GM13976 (cell line): ENCODE results near the gene CTCF.

Source experiments
- DNase-seq: peaks from one replicate; pipeline ENCODE4 v3.0.0; 2012; ENCODE audit warnings: low spot score
- in situ Hi-C: fragments of 300-500 bp; cut with MboI; formaldehyde crosslinking; loops from one replicate; pipeline ENCODE4 v1.12.0; 2022; ENCODE audit warnings: low sequenced_read_pairs, mixed read lengths, inconsistent platforms; ENCODE audit not compliant: unreplicated experiment
- TF ChIP-seq, protein P1 (sequence below): IDR thresholded peaks from 2 replicates; pipeline ENCODE4 v1.5.1; 2012; ENCODE audit warnings: borderline replicate concordance, mild to moderate bottlenecking; ENCODE audit not compliant: insufficient read depth; ENCODE audit errors: extremely low read depth, missing control alignments, control extremely low read depth

CTCF gene

DNA sequence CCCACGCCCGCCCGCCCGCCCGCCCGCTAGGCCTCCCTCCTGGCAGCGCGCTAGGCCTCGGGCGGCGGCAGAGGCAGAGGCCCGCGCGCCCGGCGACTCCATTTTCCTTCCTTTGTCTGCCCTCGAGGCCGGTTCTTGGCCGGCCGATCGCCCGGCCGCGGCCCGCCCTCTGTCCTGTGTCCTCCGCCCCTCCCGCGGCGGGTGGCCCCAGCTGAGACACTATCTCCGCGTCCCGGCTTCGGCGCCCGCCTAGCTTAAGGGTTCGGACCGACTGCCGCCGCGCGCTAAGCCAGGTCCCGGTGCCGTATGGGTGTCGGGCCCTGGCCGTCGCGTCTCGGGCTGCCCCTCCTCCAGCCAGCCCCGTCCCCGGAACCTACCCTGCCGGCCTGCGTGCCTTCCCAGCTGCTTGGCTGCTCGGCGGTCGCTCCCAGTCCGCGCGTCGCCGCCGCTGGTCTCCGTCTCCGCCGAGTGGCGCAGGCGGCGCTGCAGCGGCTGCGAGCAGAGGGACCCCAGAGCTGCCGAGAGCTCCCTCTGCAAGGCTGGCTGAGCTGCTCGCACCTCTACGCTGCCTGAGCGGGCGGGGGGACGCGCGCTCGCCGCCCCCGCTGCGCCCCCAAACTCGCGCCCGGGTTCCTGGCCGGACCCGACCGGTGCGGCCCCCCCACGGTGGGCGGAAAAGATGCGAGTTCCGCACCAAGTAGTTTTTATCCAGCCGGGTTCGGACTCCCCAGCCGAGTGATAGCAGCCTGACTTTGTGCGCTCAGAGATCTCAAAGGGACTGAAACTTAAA, 787 bp downstream of the CTCF start:
- peak; percentile 58 for DNase-seq
- in situ Hi-C loops, result no loop called here
- TF ChIP-seq, protein P1, sequence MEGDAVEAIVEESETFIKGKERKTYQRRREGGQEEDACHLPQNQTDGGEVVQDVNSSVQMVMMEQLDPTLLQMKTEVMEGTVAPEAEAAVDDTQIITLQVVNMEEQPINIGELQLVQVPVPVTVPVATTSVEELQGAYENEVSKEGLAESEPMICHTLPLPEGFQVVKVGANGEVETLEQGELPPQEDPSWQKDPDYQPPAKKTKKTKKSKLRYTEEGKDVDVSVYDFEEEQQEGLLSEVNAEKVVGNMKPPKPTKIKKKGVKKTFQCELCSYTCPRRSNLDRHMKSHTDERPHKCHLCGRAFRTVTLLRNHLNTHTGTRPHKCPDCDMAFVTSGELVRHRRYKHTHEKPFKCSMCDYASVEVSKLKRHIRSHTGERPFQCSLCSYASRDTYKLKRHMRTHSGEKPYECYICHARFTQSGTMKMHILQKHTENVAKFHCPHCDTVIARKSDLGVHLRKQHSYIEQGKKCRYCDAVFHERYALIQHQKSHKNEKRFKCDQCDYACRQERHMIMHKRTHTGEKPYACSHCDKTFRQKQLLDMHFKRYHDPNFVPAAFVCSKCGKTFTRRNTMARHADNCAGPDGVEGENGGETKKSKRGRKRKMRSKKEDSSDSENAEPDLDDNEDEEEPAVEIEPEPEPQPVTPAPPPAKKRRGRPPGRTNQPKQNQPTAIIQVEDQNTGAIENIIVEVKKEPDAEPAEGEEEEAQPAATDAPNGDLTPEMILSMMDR, result peak; percentile 27

DNA sequence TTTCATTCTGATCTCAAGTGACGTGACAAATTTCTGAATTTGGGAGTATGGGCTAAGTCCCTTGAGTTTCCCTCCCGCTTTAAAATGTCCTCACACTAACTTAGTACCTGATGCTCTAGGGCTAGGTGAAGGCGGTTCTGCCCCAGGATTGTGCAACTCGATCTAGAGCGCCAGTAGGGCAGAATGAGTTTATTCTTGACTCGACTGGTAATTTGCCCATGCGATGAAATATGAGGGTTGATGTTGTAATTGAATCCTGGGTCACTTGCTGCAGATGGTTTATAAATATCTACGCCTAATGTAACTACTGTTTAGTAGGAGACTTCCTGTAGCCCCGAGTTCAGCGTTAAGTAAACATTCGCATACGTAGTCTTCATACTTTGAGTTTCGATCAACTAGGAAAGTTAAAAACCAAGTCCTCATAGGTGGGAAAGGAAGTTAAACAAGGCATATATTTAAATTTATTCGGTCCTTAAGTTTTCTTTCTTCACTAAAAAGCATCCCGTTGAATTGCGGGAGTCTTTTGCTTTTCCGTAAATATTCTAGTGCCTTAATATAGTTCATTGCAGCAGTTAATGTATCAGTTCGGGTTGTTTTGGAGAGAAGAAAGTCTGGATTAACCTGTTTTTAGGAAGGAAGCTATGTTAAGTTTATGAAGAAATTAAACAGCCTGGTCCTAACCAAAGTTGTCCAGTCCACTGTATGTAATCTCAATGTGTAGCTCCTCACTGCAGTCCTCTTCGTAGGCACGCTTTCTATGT, 1.6 kb downstream of the CTCF start:
- TF ChIP-seq, protein P1, result no peak
- no peak for DNase-seq
- in situ Hi-C loops, result no loop called here

DNA sequence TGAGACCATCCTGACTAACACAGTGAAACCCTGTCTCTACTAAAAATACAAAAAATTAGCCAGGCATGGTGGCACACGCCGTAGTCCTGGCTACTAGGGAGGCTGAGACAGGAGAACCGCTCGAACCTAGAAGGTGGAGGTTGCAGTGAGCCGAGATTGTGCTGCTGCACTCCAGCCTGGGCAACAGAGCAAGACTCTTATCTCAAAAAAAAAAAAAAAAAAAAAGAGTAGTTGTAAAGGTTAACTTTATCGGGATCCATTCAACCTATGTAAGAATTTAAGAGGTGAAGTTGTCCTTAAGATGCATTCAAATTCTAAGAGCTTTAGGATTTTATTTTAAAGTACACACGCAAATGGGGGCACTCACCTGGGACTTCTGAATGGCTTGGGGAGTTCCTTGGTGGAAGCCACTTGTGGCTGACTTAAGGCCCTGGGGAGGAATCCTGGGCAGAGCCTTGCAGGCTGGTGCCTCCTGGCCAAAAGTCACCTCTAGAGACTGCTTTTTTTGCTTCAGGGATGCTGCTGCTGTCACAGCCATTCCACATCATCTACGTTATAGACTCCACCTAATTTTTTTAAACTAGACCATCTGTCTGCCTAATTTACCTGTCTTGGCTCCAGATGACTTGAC, 3.3 kb downstream of the CTCF start:
- in situ Hi-C loops, result no loop called here
- DNase-seq, result no peak
- TF ChIP-seq, protein P1, result no peak

DNA sequence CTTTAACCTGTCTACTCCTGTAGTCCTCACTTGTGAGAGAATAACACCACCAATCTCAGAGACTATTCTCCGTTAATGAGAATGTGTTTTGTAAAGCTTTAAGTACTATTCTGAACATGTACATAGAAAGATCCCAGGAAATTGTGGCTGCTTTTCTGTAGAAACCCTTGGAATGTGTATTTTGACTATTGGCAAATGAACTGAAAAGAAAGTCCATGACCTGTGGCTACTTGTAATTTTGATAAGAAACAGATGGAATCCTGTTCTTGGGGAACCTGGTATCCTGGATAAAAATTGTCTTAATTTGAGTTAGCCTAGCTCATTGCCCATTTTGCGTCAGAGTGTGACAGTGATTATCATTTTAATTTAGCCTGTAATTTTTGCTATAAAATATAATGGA, 9.1 kb downstream of the CTCF start:
- no peak for DNase-seq
- in situ Hi-C loops, result no loop called here
- TF ChIP-seq, protein P1, result no peak

DNA sequence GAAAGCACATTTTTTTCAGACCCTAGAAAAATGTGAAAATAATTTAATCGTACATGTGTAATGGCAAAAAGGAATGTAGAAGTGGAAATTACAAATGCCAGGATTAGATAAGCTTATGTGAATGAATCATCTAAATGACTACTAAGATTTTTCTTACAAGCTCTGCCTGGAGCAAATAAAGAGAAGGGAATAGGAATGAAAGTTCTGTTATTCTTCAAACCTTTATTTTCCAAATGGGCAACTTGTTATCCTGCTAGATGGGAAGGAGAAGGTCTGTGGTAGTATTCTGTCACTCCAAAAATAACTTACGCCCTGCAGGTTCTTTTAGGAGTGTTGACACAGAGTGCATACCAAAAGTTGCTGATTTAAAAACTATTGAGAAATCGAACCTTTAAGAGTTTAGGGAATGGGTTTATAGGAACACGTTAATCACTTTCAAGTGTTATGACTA, 9.7 kb downstream of the CTCF start:
- in situ Hi-C loops, result no loop called here
- TF ChIP-seq, protein P1, result no peak
- no peak for DNase-seq

DNA sequence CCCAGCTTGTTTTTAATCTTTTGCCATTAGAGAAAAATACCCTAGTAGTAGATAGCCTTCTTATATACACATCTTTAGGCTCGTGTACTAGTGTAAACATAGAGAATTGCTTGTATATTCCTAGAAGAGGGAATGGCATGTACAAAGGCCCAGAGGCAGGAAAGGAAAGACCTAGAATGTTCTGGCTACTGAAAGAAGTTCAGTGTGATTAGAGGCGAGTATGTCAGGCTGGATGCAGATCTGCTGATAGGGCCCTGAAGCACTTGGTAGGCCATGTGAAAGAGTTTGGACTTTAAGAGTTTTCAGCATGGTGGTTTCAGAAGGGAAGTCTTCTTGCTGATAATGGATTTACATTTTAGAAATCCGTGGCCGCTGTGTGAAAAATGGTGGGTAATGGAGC, 17.4 kb downstream of the CTCF start:
- no peak for DNase-seq
- TF ChIP-seq, protein P1, result no peak
- in situ Hi-C loops, result no loop called here
